HG03378 (cell line): Measurements from ENCODE around the gene TRIM17.
"Not testable (repeated sequence)": the region's sequence is repeated elsewhere in the genome, so short reads cannot be mapped to it uniquely, and the experiment has no call there.

Experiments
- ATAC-seq: cut with Tn5 transposase; IDR thresholded peaks from one replicate; pipeline ENCODE4 v1.9.1; 2021; ENCODE audit warnings: mild to moderate bottlenecking, moderate library complexity; ENCODE audit not compliant: unreplicated experiment

TRIM17 gene

GRCh38 chr1:228448372-228448771 is 31.7 kb upstream of the TRIM17 start:
- no peak for ATAC-seq

GRCh38 chr1:228446852-228447251 is 30.2 kb upstream of the TRIM17 start:
- no peak for ATAC-seq

GRCh38 chr1:228445843-228446650 is 29.4 kb upstream of the TRIM17 start:
- ATAC-seq, result no peak

GRCh38 chr1:228445490-228445842 is 28.8 kb upstream of the TRIM17 start:
- no peak for ATAC-seq

GRCh38 chr1:228443395-228443794 is 26.7 kb upstream of the TRIM17 start:
- ATAC-seq, result no peak

GRCh38 chr1:228440761-228441500 is 24.3 kb upstream of the TRIM17 start:
- ATAC-seq, result no peak

- no peak for ATAC-seq
These were observed 21.6 kb upstream of the TRIM17 start for GRCh38 chr1:228438266-228438665.

- no peak for ATAC-seq
These were observed 20.8 kb upstream of the TRIM17 start for GRCh38 chr1:228437424-228437962.

GRCh38 chr1:228434689-228435088 is 18.0 kb upstream of the TRIM17 start:
- no peak for ATAC-seq

- not testable (repeated sequence) for ATAC-seq
These were observed 16.8 kb upstream of the TRIM17 start for GRCh38 chr1:228433337-228434053.

- ATAC-seq, result no peak
These were observed 13.6 kb upstream of the TRIM17 start for GRCh38 chr1:228430243-228430642.

GRCh38 chr1:228429698-228430097 is 13.0 kb upstream of the TRIM17 start:
- ATAC-seq, result no peak

GRCh38 chr1:228429007-228429406 is 12.3 kb upstream of the TRIM17 start:
- ATAC-seq, result no peak

GRCh38 chr1:228428412-228428811 is 11.8 kb upstream of the TRIM17 start:
- ATAC-seq, result no peak

- ATAC-seq, result no peak
These were observed 10.0 kb upstream of the TRIM17 start for GRCh38 chr1:228426518-228427175.

- ATAC-seq, result no peak
These were observed 8.3 kb upstream of the TRIM17 start for GRCh38 chr1:228424685-228425660.

GRCh38 chr1:228423404-228424053 is 6.9 kb upstream of the TRIM17 start:
- no peak for ATAC-seq

- no peak for ATAC-seq
These were observed 4.5 kb upstream of the TRIM17 start for GRCh38 chr1:228420968-228421826.
